Activated T-cell treated with anti-CD3 and anti-CD28 coated beads for 1 hour (primary cell): Measurements from ENCODE around the gene COBL.

Experiments used
- DNase-seq: peaks from one replicate; pipeline ENCODE4 v3.0.0-alpha.2; 2020; ENCODE audit warnings: low read depth

Gene COBL

GRCh38 chr7:51325908-51326307 is 9.3 kb upstream of the COBL start:
- no peak for DNase-seq

- DNase-seq = no peak
These were observed 8.7 kb upstream of the COBL start for GRCh38 chr7:51325261-51325676.

- DNase-seq = no peak
These were observed 7.7 kb upstream of the COBL start for GRCh38 chr7:51324206-51324898.

- no peak for DNase-seq
These were observed 5.4 kb upstream of the COBL start for GRCh38 chr7:51321961-51322515.

- DNase-seq = no peak
These were observed 2.4 kb upstream of the COBL start for GRCh38 chr7:51318886-51319579.

GRCh38 chr7:51318001-51318400 is 1.4 kb upstream of the COBL start:
- DNase-seq = no peak

GRCh38 chr7:51317582-51317910 is 937 bp upstream of the COBL start:
- no peak for DNase-seq

GRCh38 chr7:51316262-51316665 is 345 bp downstream of the COBL start:
- DNase-seq = no peak

- DNase-seq = no peak
These were observed 982 bp downstream of the COBL start for GRCh38 chr7:51315393-51316261.

GRCh38 chr7:51314726-51315125 is 1.9 kb downstream of the COBL start:
- DNase-seq = no peak

- DNase-seq = no peak
These were observed 2.7 kb downstream of the COBL start for GRCh38 chr7:51313738-51314425.

GRCh38 chr7:51312951-51313737 is 3.5 kb downstream of the COBL start:
- no peak for DNase-seq

- DNase-seq = no peak
These were observed 5.4 kb downstream of the COBL start for GRCh38 chr7:51311166-51311565.

GRCh38 chr7:51310131-51310583 is 6.5 kb downstream of the COBL start:
- no peak for DNase-seq

GRCh38 chr7:51309361-51310130 is 7.1 kb downstream of the COBL start:
- no peak for DNase-seq

GRCh38 chr7:51308696-51309095 is 7.9 kb downstream of the COBL start:
- DNase-seq = no peak

GRCh38 chr7:51308265-51308664 is 8.3 kb downstream of the COBL start:
- no peak for DNase-seq

- DNase-seq = no peak
These were observed 8.9 kb downstream of the COBL start for GRCh38 chr7:51307651-51308210.

- DNase-seq = no peak
These were observed 9.8 kb downstream of the COBL start for GRCh38 chr7:51306761-51307160.

- no peak for DNase-seq
These were observed 11.9 kb downstream of the COBL start for GRCh38 chr7:51304729-51305128.
